GM19193 (cell line): ENCODE data around the gene ANKRD13D.

ENCODE experiments used
- POLR2A ChIP-seq: IDR thresholded peaks from 4 replicates; pipeline ENCODE4 v1.6.1; 2011; ENCODE audit not compliant: insufficient read depth, insufficient read length; ENCODE audit errors: extremely low read depth

The ANKRD13D gene

GRCh38 chr11:67300756-67301312 is 11.7 kb downstream of the ANKRD13D start:
- no peak for TF ChIP-seq POLR2A

GRCh38 chr11:67301313-67301921 is 12.3 kb downstream of the ANKRD13D start:
- TF ChIP-seq POLR2A = no peak

GRCh38 chr11:67301951-67302516 is 12.9 kb downstream of the ANKRD13D start:
- no peak for TF ChIP-seq POLR2A

- TF ChIP-seq POLR2A = no peak
Measured at GRCh38 chr11:67302571-67303131, 13.5 kb downstream of the ANKRD13D start.

GRCh38 chr11:67303132-67303834 is 14.2 kb downstream of the ANKRD13D start, which contains the start of gene SSH3:
SSH3 (plus strand) TSS chr11:67303530; CDS start chr11:67303626, 96 bp downstream.
- no peak for TF ChIP-seq POLR2A

GRCh38 chr11:67303835-67304411 is 14.8 kb downstream of the ANKRD13D start:
- no peak for TF ChIP-seq POLR2A

GRCh38 chr11:67304511-67305113 is 15.5 kb downstream of the ANKRD13D start:
- TF ChIP-seq POLR2A = no peak

- no peak for TF ChIP-seq POLR2A
Measured at GRCh38 chr11:67306769-67307544, 17.9 kb downstream of the ANKRD13D start.

GRCh38 chr11:67307545-67308001 is 18.5 kb downstream of the ANKRD13D start:
- no peak for TF ChIP-seq POLR2A

- no peak for TF ChIP-seq POLR2A
Measured at GRCh38 chr11:67308031-67308866, 19.1 kb downstream of the ANKRD13D start.

- no peak for TF ChIP-seq POLR2A
Measured at GRCh38 chr11:67309166-67309565, 20.1 kb downstream of the ANKRD13D start.

GRCh38 chr11:67309661-67310061 is 20.6 kb downstream of the ANKRD13D start:
- TF ChIP-seq POLR2A = no peak
